ENCODE data around the gene TLE4.

TLE4 gene

GRCh38 chr9:79657891-79658290 lies 86.1 kb downstream of the TLE4 start:
- no peak for DNase-seq (ENCODE audit: low read depth)

GRCh38 chr9:79658926-79659325 lies 87.2 kb downstream of the TLE4 start:
- H3K4me3 ChIP-seq (ENCODE audit: low read depth, low read length), result no peak overlapping the region

More at GRCh38 chr9:79657891-79658290, 86.1 kb downstream of the TLE4 start:
- H3K4me3 ChIP-seq (ENCODE audit: low read depth, low read length), result no peak overlapping the region

GRCh38 chr9:79660615-79661014 lies 88.8 kb downstream of the TLE4 start:
- H3K4me3 ChIP-seq (ENCODE audit: low read depth, low read length), result no peak overlapping the region
- DNase-seq (ENCODE audit: low read depth), result no peak

More at GRCh38 chr9:79658926-79659325, 87.2 kb downstream of the TLE4 start:
- no peak for DNase-seq (ENCODE audit: low read depth)

- no peak overlapping the region for H3K4me3 ChIP-seq (ENCODE audit: low read depth, low read length)
- no peak for DNase-seq (ENCODE audit: low read depth)
Observed at GRCh38 chr9:79661279-79661678, 89.5 kb downstream of the TLE4 start.

DNA sequence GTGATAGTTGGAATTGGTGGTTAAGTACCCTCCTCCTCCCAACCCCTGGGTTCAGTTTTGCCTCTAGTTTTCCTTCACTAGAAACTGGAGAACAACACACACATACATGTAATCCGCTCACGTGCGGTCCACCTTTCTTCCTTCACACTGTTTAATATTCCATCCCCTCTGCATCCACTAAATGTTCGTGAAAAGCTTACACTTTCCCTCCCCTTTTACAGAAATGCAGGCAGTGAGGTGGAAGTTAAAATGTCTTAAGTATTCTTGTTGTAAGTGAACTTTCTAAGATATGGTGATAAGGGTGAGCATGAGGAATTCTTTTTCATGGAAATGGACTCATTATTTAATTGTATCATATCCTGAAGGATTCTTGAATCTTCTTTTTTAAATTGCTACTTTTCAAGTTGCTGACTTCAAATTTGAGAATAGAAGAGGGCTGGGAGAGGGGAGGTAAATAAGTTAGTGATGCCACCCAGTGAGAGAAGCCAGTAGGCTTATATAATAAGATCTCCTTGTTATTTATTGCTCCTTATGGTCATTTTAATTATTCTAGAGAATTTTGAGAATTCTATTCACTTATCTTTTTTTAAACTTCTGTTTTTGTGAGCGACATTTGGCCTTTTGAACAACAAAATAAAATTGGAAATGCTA lies 90.2 kb downstream of the TLE4 start:
- H3K4me3 ChIP-seq (ENCODE audit: low read depth, low read length), result no peak overlapping the region
- DNase-seq (ENCODE audit: low read depth), result no peak

DNA sequence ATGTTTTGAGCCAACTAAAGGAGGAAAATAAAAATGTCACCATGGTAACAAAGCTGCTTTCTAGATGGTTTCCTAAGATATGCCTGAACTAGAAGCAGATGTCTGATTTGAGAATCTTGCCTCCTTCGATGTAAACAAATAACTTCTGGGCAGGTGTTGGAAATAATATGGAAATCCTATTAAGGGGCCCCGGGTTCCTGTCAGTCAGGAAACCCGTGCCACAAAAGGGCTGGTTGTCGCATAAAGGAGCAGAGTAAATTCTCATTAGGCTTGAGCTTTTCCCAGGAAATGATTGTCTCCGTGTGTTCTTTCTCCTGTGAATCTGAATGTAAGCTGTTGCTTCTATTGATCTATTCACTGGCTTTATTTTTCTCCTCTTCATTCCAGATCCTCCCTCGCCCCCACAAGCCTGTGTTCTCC lies 90.8 kb downstream of the TLE4 start:
- no peak for DNase-seq (ENCODE audit: low read depth)
- H3K4me3 ChIP-seq (ENCODE audit: low read depth, low read length), result no peak overlapping the region

DNA sequence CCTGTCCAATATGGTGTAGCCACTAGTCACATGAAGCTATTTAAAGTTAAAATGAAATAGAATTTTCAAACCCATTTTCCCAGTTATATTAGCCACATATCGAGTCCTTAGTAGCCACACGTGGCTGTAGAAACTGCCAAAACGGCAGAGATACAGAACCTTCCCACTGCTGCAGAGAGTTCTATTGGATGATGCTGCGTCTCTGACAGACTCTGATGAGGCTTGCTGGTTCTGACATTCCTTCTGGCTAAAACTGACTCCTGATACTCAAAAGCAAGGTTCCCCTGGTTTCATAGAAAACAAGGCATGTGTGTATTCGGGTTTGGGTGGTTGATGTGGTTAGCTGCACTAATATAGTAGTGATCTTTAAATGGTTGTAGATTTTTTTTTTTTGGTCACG lies 91.5 kb downstream of the TLE4 start:
- no peak for DNase-seq (ENCODE audit: low read depth)
- H3K4me3 ChIP-seq (ENCODE audit: low read depth, low read length), result no peak overlapping the region

DNA sequence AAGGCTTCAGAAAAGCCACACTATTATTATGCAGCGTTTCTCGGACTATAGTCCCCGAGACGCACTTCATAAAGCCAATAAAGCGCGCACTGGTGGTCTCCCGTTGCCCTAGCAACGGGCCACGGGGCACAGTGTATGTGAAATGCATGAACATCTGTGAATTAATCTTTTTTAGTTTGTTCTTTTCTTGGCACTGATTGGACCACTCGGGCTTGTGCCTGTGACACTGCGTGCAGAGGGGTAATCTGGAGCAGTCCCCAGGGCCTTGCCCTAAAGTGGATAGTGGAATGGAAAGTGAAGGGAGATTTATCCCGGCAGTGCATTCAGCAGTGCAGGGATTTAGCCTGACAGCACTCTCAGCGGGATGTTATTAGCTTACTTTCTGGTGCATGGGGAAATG lies 92.1 kb downstream of the TLE4 start:
- DNase-seq (ENCODE audit: low read depth), result no peak
- no peak overlapping the region for H3K4me3 ChIP-seq (ENCODE audit: low read depth, low read length)

- DNase-seq (ENCODE audit: low read depth), result no peak
- no peak overlapping the region for H3K4me3 ChIP-seq (ENCODE audit: low read depth, low read length)
Observed at GRCh38 chr9:79664375-79664831, 92.6 kb downstream of the TLE4 start.

- no peak overlapping the region for H3K4me3 ChIP-seq (ENCODE audit: low read depth, low read length)
- DNase-seq (ENCODE audit: low read depth), result no peak
Observed at GRCh38 chr9:79665369-79665768, 93.6 kb downstream of the TLE4 start.

DNA sequence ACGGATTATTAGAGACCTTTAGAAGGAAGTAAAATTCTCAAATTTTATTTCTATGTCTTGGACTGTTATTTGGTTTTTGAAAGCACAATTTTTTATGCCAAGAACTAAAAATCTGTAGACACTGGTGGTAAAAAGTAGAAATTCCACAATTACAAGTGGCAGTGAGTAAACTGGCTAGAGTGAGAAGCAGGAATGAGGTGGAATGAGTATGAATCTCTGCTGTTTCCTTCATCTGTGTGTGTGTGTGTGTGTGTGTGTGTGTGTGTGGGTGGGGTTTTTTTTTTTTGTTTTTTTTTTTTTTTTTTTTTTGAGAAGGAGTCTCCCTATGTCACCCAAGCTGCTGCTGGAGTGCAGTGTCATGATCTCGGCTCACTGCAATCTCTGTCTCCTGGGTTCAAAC lies 94.2 kb downstream of the TLE4 start:
- no peak overlapping the region for H3K4me3 ChIP-seq (ENCODE audit: low read depth, low read length)
- no peak for DNase-seq (ENCODE audit: low read depth)

DNA sequence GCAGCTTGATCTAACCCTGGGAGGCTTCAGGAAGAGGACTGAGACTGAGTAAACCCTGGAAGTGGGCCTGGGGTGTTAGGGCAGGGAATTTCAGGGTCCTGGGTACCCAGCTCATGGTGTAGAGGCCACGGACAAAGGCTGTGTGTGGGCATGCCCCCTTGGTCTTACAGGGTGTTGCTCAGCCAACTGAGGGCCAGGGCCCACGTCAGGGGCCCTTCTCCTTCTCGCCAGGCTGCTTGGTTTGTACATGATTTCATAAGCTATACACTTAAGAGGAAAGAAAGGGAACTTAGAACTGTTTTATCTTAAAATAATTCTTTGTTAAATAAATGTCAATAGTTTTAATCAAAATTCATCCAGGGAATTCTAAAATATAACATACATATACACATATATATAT lies 95.4 kb downstream of the TLE4 start:
- no peak for DNase-seq (ENCODE audit: low read depth)
- H3K4me3 ChIP-seq (ENCODE audit: low read depth, low read length), result no peak overlapping the region

DNA sequence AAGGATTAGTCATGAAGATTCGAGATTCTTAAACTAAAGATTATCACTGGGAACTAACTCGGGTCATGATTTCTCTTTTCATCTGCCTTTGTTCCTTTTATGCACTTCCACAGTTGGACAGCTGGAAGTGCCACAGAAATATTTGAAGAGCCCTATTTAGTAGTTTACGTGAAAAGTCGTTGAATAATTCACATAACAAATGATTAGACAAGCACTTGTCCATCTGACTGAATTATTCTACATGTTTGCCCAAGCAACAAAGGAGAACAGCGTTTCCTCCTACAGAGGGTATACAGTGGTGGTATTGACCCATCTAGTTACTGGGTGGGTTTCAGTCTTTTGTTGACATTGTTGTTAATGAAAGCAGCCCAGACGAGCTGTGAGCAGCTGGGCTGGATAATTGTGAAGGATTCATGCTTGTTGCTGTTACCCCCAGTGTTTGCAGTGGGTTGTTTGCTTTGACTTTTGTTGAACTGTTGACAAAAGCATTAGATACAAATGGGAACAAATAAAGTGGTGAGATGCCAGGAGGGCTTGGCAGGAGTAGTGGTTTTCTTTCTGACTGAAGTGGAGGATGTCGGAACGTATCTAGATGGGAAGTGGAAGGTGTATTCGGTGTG lies 96.2 kb downstream of the TLE4 start:
- no peak for DNase-seq (ENCODE audit: low read depth)
- no peak overlapping the region for H3K4me3 ChIP-seq (ENCODE audit: low read depth, low read length)

GRCh38 chr9:79668956-79669355 lies 97.2 kb downstream of the TLE4 start:
- DNase-seq (ENCODE audit: low read depth), result no peak

DNA sequence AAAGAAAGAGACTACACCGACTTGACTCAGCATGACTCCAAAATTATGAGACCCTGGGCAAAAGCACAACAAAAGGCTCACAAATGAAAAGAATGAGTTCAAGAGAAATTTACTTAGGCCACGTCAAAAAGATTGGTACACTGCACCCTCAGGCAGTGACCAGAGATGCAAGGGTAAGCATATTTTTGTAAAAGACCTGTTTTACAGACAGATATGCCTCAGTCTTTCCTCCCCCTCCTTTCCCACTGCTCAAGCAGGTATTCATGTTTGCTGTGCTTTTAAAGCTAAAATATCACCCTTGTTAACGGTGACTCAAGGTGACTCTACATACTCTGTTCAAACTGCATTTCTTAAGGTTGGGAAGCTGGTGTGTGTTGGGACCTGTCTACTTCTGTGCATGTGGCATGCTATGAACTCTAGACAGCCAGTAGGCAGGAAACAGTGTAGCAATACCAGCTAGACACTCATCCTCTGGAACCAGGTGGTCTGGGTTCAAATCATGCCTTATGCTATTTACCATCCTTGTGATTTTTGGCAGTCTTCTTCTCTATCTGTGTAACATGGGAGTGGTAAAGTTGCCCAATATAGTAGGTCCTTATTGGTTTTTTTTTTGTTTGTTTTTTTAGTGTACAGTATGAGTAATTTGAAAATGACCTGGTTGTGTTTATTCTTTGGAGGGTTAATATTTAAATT lies 98.7 kb downstream of the TLE4 start:
- no peak overlapping the region for H3K4me3 ChIP-seq (ENCODE audit: low read depth, low read length)
- no peak for DNase-seq (ENCODE audit: low read depth)

More at GRCh38 chr9:79668956-79669355, 97.2 kb downstream of the TLE4 start:
- no peak overlapping the region for H3K4me3 ChIP-seq (ENCODE audit: low read depth, low read length)

DNA sequence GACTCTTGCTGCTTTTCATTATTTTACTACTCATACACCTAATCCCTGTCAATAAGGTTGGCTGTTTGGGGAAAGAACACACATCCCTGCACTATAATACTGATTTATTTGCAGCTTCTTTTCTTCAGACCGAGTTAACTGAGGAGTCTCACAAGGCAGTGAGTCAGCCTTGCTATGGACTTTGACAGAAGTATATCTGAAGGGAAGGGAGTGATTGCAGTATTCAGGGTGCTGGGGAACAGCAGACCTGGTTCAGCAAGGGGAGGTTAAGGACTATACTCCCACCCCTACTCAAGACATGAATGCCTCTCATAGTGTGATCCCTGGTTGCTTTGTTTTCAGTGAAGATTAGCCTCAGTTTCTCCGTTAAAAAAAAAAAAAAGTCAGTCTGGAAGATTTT lies 99.8 kb downstream of the TLE4 start:
- no peak overlapping the region for H3K4me3 ChIP-seq (ENCODE audit: low read depth, low read length)
- no peak for DNase-seq (ENCODE audit: low read depth)

GRCh38 chr9:79672236-79672635 lies 100.5 kb downstream of the TLE4 start:
- DNase-seq (ENCODE audit: low read depth), result no peak
- H3K4me3 ChIP-seq (ENCODE audit: low read depth, low read length), result no peak overlapping the region

DNA sequence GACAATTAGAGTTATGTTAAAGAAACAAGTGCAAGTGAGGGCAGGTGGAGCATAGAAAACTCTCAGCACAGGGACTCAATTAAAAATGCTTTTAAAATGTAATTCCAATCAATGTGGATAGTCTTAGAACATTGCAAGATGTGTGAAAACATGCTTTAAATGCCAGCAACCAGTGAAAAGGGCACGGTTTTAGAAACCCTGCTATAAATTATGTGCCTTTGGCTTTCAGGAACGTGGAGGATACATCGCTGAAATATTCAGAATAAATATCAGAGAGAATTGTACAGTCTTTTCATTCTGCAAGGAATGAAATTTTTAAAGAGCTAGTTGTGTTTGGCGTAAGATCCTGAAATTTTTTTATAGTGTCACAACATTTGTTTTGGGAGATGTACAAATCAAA lies 101.1 kb downstream of the TLE4 start:
- H3K4me3 ChIP-seq (ENCODE audit: low read depth, low read length), result no peak overlapping the region
- DNase-seq (ENCODE audit: low read depth), result no peak

DNA sequence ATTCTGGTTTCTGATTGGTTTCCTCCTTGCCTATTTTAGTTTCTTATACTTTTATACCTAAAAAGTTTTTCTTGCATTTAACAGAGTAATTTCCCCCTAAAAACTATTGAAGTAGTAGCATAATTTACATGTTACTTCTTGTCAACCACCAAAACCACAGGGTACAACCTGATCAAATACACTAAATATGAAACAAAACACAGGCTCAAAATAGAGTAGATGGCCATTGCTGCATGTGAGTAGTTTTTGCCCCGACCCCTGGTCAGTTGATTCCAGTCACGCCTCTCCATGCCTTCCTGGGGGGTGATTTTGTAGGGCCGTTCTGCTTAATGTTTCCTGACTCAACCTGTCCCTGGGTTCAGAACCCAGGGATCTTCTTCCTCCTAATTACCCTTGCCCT lies 101.8 kb downstream of the TLE4 start:
- H3K4me3 ChIP-seq (ENCODE audit: low read depth, low read length), result no peak overlapping the region
- no peak for DNase-seq (ENCODE audit: low read depth)

- DNase-seq (ENCODE audit: low read depth), result no peak
- no peak overlapping the region for H3K4me3 ChIP-seq (ENCODE audit: low read depth, low read length)
Observed at GRCh38 chr9:79674052-79674777, 102.5 kb downstream of the TLE4 start.
